ENCODE data around the gene FBXL7. TPM values are rescaled to one million over a fixed set of nuclear protein-coding genes. Genes with fewer than 3 reads are reported as not detected.

The FBXL7 gene
- total RNA-seq, 4 donors from 2014 or later = 14.2 to 32.1 (median 24.9) TPM

- no peaks in the 10 kb centered on the region for H3K36me3 ChIP-seq
- no peaks in the 10 kb centered on the region for H3K27me3 ChIP-seq
- H3K9me3 ChIP-seq = no peaks in the 10 kb centered on the region
- WGBS, 2 donors (ENCODE audit: low coverage in 1 of 2) = 76 to 100% methylated on average over 1 to 2 of the region's 2 CpGs
- no peak overlapping the region for H3K27ac ChIP-seq
- H3K4me1 ChIP-seq = no peaks in the 10 kb centered on the region
- no peak for TF ChIP-seq POLR2AphosphoS5 (IDR thresholded peaks at IDR 0.05)
- TF ChIP-seq EP300 (IDR thresholded peaks at IDR 0.05) = no peak
- no peak for TF ChIP-seq POLR2A (IDR thresholded peaks at IDR 0.05)
- TF ChIP-seq CTCF (IDR thresholded peaks at IDR 0.05) = no peak
- H3K4me3 ChIP-seq = no peak overlapping the region
- no peak for ATAC-seq
Observed at GRCh38 chr5:15980835-15981234, 480.9 kb downstream of the FBXL7 start.

GRCh38 chr5:15983392-15983791 is 483.4 kb downstream of the FBXL7 start:
- H3K4me1 ChIP-seq = no peaks in the 10 kb centered on the region
- no peaks in the 10 kb centered on the region for H3K36me3 ChIP-seq
- TF ChIP-seq POLR2A (IDR thresholded peaks at IDR 0.05) (no peak), CTCF (IDR thresholded peaks at IDR 0.05) (no peak), EP300 (IDR thresholded peaks at IDR 0.05) (no peak), POLR2AphosphoS5 (IDR thresholded peaks at IDR 0.05) (no peak)
- H3K27me3 ChIP-seq = no peaks in the 10 kb centered on the region
- WGBS, 2 donors (ENCODE audit: low coverage in 1 of 2) = 71 to 80% methylated on average over 1 of the region's 1 CpG
- no peak for ATAC-seq
- H3K4me3 ChIP-seq = no peak overlapping the region
- H3K27ac ChIP-seq = no peak overlapping the region
- no peaks in the 10 kb centered on the region for H3K9me3 ChIP-seq

Small RNA genes lying within 50 kb of the gene (small RNA-seq; reads per million reads assigned to genes)
- gene MIR887 = 16.6 to 36.3 (median 27.1) reads per million in 4 donors
